ENCODE results near the gene DNAH2.

GRCh38 chr17:7882068-7882467 is 164.5 kb downstream of the DNAH2 start:
- TF ChIP-seq MAX (IDR thresholded peaks at IDR 0.05) (no peak), POLR2AphosphoS5 (IDR thresholded peaks at IDR 0.05; ENCODE audit: low read depth, low read length) (no peak), CTCF (IDR thresholded peaks at IDR 0.05 in 2 of 3, conservative IDR thresholded peaks at IDR 0.05 in 1 of 3; ENCODE audit: borderline replicate concordance in 1 of 3, insufficient read depth in 1 of 3, low read depth in 2 of 3, low read length in 2 of 3) (no peak), POLR2A (IDR thresholded peaks at IDR 0.05; ENCODE audit: borderline replicate concordance, extremely low read depth, insufficient read depth, insufficient read length) (no peak), YY1 (IDR thresholded peaks at IDR 0.05; ENCODE audit: extremely low read depth, insufficient replicate concordance, low read depth, low read length) (no peak), ELF1 (IDR thresholded peaks at IDR 0.05; ENCODE audit: borderline replicate concordance, low read depth) (no peak)
